K562 (cell line): ENCODE results near the gene TP53BP1. TPM values are rescaled to one million over a fixed set of nuclear protein-coding genes. Genes with fewer than 3 reads are reported as not detected.
A peak's percentile ranks its signal among the peaks of the same experiment; 100 is the strongest.

Experiments used
- ARID1B ChIP-seq: fragments of 450-650 bp; IDR thresholded peaks from 2 replicates; pipeline ENCODE4 v1.6.1; 2016; ENCODE audit warnings: antibody characterized with exemption, mild to moderate bottlenecking, inconsistent platforms
- ATF1 ChIP-seq, 2 experiments: fragments of 450-650 bp in 1 of 2; IDR thresholded peaks; 2 replicates each; pipeline ENCODE4 v1.6.1; 2016; ENCODE audit warnings: missing compliant biosample characterization in 1 of 2, missing genetic modification characterization in 1 of 2
- EGR1 ChIP-seq: fragments of 450-650 bp; conservative IDR thresholded peaks from 2 replicates; pipeline ENCODE4 v1.6.1; 2017; ENCODE audit warnings: mild to moderate bottlenecking
- FUS ChIP-seq: fragments of 200-400 bp; formaldehyde crosslinking; optimal IDR thresholded peaks from 2 replicates; pipeline ENCODE3; 2017; ENCODE audit warnings: low read depth, low read length
- KLF10 ChIP-seq: fragments of 250-450 bp; sonication (Bioruptor Pico); IDR thresholded peaks from 2 replicates; pipeline ENCODE4 v1.6.1; 2021; ENCODE audit warnings: matching md5 sums
- MAFK ChIP-seq: IDR thresholded peaks from 2 replicates; pipeline ENCODE4 v1.6.1; 2011; ENCODE audit warnings: low read length, improper control_type of control experiment
- SREBF1 ChIP-seq: fragments of 150-350 bp; IDR thresholded peaks from 2 replicates; pipeline ENCODE4 v1.6.1; 2014; ENCODE audit warnings: antibody characterized with exemption, low read depth, low read length, borderline replicate concordance
- XRCC3 ChIP-seq: fragments of 450-650 bp; IDR thresholded peaks from 2 replicates; pipeline ENCODE4 v1.6.1; 2017; ENCODE audit warnings: mild to moderate bottlenecking, moderate library complexity
- ZBTB7A ChIP-seq: IDR thresholded peaks from 2 replicates; pipeline ENCODE4 v1.6.1; 2011; ENCODE audit warnings: low read depth, mild to moderate bottlenecking, low read length, moderate library complexity, borderline replicate concordance; ENCODE audit not compliant: control insufficient read depth
- ZEB2 ChIP-seq: fragments of 450-650 bp; IDR thresholded peaks from 2 replicates; pipeline ENCODE4 v1.6.1; 2016
- polyA plus RNA-seq, 8 experiments: library from polyadenylated mRNA; depleted of rRNA in 4 of 8; stranded (reverse) in 5 of 8; unstranded in 3 of 8; fragments of >200 nt; fragmentation: Nextera tagmentation in 2 of 8; fragmentation: Illumina TruSeq in 1 of 8; extraction: Ambion mirVana in 2 of 8; extraction: Trizol in 1 of 8; gene quantifications; 2 replicates each; pipeline versions ENCODE4 v1.2.1 to v1.2.3, GENCODE V29; 2011 to 2014; ENCODE audit warnings: inconsistent platforms in 1 of 8, missing spikeins in 1 of 8
- total RNA-seq, 7 experiments: library from RNA; depleted of rRNA in 6 of 7; stranded (reverse); fragments of >200 nt in 6 of 7; fragmentation: Illumina TruSeq in 2 of 7; extraction: Trizol in 2 of 7; gene quantifications; 2 replicates each; pipeline versions ENCODE4 v1.2.1 to v1.2.3, GENCODE V29; 2011 to 2021; ENCODE audit warnings: low replicate concordance in 1 of 7
- TF ChIP-seq, protein P1 (sequence below): fragments of 450-650 bp; conservative IDR thresholded peaks from 2 replicates; pipeline ENCODE4 v1.6.1; 2016; ENCODE audit warnings: missing genetic modification characterization, low read depth, mild to moderate bottlenecking, control low read depth, missing compliant biosample characterization
- TF ChIP-seq, protein P2 (sequence below), 2 experiments: fragments of 450-650 bp; formaldehyde crosslinking in 1 of 2; IDR thresholded peaks; 2 replicates each; pipeline versions ENCODE4 v1.4.0 to v1.6.1; 2014 to 2020; ENCODE audit warnings: mild to moderate bottlenecking in 2 of 2, borderline replicate concordance in 1 of 2, low read depth in 1 of 2
- TF ChIP-seq, protein P3 (sequence below): fragments of 450-650 bp; IDR thresholded peaks from 2 replicates; pipeline ENCODE4 v1.6.1; 2016
- TF ChIP-seq, protein P4 (sequence below): IDR thresholded peaks from 2 replicates; pipeline ENCODE4 v1.6.1; 2012; ENCODE audit warnings: low read depth, low read length, improper control_type of control experiment, borderline replicate concordance

The TP53BP1 gene
- total and polyA plus RNA-seq, 9 of the 15 experiments (the other 6 are each of a cell fraction or from before 2014, with no cell fraction given) = 5.7 to 63.3 (median 30.9) TPM

DNA sequence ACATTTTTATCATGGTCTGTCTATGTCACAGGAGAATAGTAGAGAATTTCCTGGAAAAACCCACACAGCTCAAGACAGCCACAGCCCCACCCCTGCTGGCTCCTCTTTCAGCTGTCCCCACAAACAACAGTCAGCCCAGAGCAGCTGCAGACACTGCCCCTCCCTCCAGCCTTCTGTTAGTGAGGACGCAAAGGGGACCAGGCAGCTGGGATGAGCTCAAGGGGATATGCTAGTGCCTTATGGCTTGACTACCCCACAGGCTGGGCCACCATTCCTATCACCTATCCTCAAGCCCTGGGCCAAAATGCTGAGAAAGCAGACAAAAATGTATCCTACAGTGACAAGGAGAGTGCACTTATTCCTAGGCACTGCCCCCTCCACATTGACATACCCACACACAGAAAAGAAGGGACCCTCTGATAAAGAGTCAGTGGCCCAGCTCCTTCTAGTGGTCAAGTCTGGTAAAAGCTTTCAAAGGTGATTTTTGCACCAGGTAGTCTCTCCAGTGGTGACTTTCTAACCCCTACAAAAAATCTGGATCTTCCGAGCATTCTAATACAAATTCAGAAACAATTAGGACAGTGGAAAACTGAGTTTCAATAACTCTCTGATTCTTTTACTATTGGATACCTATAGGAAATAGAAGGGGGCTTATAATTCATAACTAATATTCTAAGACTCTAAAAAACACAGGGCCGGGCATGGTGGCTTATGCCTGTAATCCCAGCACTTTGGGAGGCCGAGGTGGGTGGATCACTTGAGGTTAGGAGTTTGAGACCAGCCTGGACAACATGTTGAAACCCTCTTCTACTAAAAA lies 21.5 kb upstream of the TP53BP1 start (continued):
- TF ChIP-seq, protein P1, sequence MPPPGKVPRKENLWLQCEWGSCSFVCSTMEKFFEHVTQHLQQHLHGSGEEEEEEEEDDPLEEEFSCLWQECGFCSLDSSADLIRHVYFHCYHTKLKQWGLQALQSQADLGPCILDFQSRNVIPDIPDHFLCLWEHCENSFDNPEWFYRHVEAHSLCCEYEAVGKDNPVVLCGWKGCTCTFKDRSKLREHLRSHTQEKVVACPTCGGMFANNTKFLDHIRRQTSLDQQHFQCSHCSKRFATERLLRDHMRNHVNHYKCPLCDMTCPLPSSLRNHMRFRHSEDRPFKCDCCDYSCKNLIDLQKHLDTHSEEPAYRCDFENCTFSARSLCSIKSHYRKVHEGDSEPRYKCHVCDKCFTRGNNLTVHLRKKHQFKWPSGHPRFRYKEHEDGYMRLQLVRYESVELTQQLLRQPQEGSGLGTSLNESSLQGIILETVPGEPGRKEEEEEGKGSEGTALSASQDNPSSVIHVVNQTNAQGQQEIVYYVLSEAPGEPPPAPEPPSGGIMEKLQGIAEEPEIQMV (tag) = peak; percentile 98
- TF ChIP-seq KLF10 (CRISPR knock-in tag) = no peak
- 0 out of 2 replicates have a peak, but pooled peaks have one; percentile 20 for TF ChIP-seq EGR1
- TF ChIP-seq, protein P2, sequence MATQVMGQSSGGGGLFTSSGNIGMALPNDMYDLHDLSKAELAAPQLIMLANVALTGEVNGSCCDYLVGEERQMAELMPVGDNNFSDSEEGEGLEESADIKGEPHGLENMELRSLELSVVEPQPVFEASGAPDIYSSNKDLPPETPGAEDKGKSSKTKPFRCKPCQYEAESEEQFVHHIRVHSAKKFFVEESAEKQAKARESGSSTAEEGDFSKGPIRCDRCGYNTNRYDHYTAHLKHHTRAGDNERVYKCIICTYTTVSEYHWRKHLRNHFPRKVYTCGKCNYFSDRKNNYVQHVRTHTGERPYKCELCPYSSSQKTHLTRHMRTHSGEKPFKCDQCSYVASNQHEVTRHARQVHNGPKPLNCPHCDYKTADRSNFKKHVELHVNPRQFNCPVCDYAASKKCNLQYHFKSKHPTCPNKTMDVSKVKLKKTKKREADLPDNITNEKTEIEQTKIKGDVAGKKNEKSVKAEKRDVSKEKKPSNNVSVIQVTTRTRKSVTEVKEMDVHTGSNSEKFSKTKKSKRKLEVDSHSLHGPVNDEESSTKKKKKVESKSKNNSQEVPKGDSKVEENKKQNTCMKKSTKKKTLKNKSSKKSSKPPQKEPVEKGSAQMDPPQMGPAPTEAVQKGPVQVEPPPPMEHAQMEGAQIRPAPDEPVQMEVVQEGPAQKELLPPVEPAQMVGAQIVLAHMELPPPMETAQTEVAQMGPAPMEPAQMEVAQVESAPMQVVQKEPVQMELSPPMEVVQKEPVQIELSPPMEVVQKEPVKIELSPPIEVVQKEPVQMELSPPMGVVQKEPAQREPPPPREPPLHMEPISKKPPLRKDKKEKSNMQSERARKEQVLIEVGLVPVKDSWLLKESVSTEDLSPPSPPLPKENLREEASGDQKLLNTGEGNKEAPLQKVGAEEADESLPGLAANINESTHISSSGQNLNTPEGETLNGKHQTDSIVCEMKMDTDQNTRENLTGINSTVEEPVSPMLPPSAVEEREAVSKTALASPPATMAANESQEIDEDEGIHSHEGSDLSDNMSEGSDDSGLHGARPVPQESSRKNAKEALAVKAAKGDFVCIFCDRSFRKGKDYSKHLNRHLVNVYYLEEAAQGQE (IDR thresholded peaks at IDR 0.05; ENCODE audit: borderline replicate concordance) = peak; percentile 44; the same call in 1 of the 2 replicates
- TF ChIP-seq, protein P2 (CRISPR knock-in tag; IDR thresholded peaks at IDR 0.05; ENCODE audit: low read depth) = no peak
- 0 out of 2 replicates have a peak, but pooled peaks have one; percentile 34 for TF ChIP-seq SREBF1
- peak; percentile 10; the same call in 1 of the 2 replicates for TF ChIP-seq ARID1B
- TF ChIP-seq ATF1 (CRISPR knock-in tag; IDR thresholded peaks at IDR 0.05) = no peak
- TF ChIP-seq ATF1 (tag; IDR thresholded peaks at IDR 0.05) = 0 out of 2 replicates have a peak, but pooled peaks have one; percentile 19
- TF ChIP-seq XRCC3 = no peak
- 0 out of 2 replicates have a peak, but pooled peaks have one; percentile 1 for TF ChIP-seq MAFK
- no peak for TF ChIP-seq FUS
- TF ChIP-seq ZBTB7A = peak; percentile 40; the same call in 1 of the 2 replicates
- TF ChIP-seq ZEB2 = peak; percentile 53; the same call in 1 of the 2 replicates
- TF ChIP-seq, protein P3, sequence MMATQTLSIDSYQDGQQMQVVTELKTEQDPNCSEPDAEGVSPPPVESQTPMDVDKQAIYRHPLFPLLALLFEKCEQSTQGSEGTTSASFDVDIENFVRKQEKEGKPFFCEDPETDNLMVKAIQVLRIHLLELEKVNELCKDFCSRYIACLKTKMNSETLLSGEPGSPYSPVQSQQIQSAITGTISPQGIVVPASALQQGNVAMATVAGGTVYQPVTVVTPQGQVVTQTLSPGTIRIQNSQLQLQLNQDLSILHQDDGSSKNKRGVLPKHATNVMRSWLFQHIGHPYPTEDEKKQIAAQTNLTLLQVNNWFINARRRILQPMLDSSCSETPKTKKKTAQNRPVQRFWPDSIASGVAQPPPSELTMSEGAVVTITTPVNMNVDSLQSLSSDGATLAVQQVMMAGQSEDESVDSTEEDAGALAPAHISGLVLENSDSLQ = 0 out of 2 replicates have a peak, but pooled peaks have one; percentile 51
- TF ChIP-seq, protein P4, sequence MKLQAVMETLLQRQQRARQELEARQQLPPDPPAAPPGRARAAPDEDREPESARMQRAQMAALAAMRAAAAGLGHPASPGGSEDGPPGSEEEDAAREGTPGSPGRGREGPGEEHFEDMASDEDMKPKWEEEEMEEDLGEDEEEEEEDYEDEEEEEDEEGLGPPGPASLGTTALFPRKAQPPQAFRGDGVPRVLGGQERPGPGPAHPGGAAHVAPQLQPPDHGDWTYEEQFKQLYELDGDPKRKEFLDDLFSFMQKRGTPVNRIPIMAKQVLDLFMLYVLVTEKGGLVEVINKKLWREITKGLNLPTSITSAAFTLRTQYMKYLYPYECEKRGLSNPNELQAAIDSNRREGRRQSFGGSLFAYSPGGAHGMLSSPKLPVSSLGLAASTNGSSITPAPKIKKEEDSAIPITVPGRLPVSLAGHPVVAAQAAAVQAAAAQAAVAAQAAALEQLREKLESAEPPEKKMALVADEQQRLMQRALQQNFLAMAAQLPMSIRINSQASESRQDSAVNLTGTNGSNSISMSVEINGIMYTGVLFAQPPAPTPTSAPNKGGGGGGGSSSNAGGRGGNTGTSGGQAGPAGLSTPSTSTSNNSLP = peak; percentile 9; the same call in 1 of the 2 replicates
